Activated naive CD4-positive, alpha-beta T cell treated with anti-CD3 and anti-CD28 coated beads, Interleukin-2, amount 50 U/mL, for 16 hours (primary cell): Measurements from ENCODE around the gene CPNE1.
"Not testable (repeated sequence)": the region's sequence is repeated elsewhere in the genome, so short reads cannot be mapped to it uniquely, and the experiment has no call there.

Experiments
- DNase-seq: peaks from one replicate; pipeline ENCODE4 v3.0.0-alpha.2; 2020

Gene CPNE1

GRCh38 chr20:35664466-35665206, at the start of gene CPNE1, which contains the start of gene RBM12:
Gene CPNE1, minus strand, starts transcription at chr20:35664900. Its CDS starts 31,977 bp downstream, at chr20:35632923.
Gene RBM12, minus strand, starts transcription at chr20:35664900. Its CDS starts 9,578 bp downstream, at chr20:35655322.
- DNase-seq = peak; percentile 91

- DNase-seq = no peak
These were observed 49.4 kb upstream of the CPNE1 start for GRCh38 chr20:35714127-35714526.

- not testable (repeated sequence) for DNase-seq
These were observed 48.4 kb upstream of the CPNE1 start for GRCh38 chr20:35713120-35713519.

GRCh38 chr20:35711588-35712209, 47.0 kb upstream of the CPNE1 start:
- no peak for DNase-seq

- DNase-seq = no peak
These were observed 46.3 kb upstream of the CPNE1 start for GRCh38 chr20:35710884-35711587.

- DNase-seq = no peak
These were observed 45.3 kb upstream of the CPNE1 start for GRCh38 chr20:35710039-35710438.

GRCh38 chr20:35709259-35709658, 44.6 kb upstream of the CPNE1 start:
- DNase-seq = no peak

GRCh38 chr20:35708502-35708901, 43.8 kb upstream of the CPNE1 start:
- DNase-seq = no peak

- not testable (repeated sequence) for DNase-seq
These were observed 42.2 kb upstream of the CPNE1 start for GRCh38 chr20:35706591-35707529.

GRCh38 chr20:35705894-35706293, 41.2 kb upstream of the CPNE1 start:
- not testable (repeated sequence) for DNase-seq

GRCh38 chr20:35704514-35705261, 40.0 kb upstream of the CPNE1 start:
- DNase-seq = no peak

GRCh38 chr20:35702824-35703695, 38.4 kb upstream of the CPNE1 start:
- DNase-seq = no peak

GRCh38 chr20:35702051-35702823, 37.5 kb upstream of the CPNE1 start:
- DNase-seq = no peak

- DNase-seq = no peak
These were observed 36.0 kb upstream of the CPNE1 start for GRCh38 chr20:35700625-35701148.

- no peak for DNase-seq
These were observed 35.4 kb upstream of the CPNE1 start for GRCh38 chr20:35699957-35700624.

- DNase-seq = peak; percentile 89
These were observed 34.6 kb upstream of the CPNE1 start, which contains the start of the genes NFS1 and ROMO1 for GRCh38 chr20:35699127-35699956. Gene NFS1, minus strand, starts transcription at chr20:35699352. Its CDS starts 64 bp downstream, at chr20:35699288. Gene ROMO1, plus strand, starts transcription at chr20:35699405. Its CDS starts 228 bp downstream, at chr20:35699633.

- DNase-seq = no peak
These were observed 33.8 kb upstream of the CPNE1 start for GRCh38 chr20:35698298-35699126.
